Neural progenitor cell (in vitro differentiated cells): ENCODE results near the gene CELF6. TPM values are rescaled to one million over a fixed set of nuclear protein-coding genes. Genes with fewer than 3 reads are reported as not detected.
"Not testable (repeated sequence)": the region's sequence is repeated elsewhere in the genome, so short reads cannot be mapped to it uniquely, and the experiment has no call there.

Experiments used
- DNase-seq: peaks from one replicate; pipeline ENCODE4 v3.0.0-alpha.2; 2016; ENCODE audit warnings: low spot score
- H2AFZ ChIP-seq: fragments of 200-600 bp; sonication (generic); replicated peaks from 2 replicates; pipeline ENCODE4 v1.6.1; 2016; ENCODE audit warnings: antibody characterized with exemption
- H3F3A ChIP-seq: fragments of 200-600 bp; sonication (generic); 2 replicates; pipeline ENCODE4 v1.6.1; 2016; ENCODE audit warnings: antibody characterized with exemption, low read depth
- H3K27ac ChIP-seq: fragments of 200-600 bp; sonication (generic); 2 replicates; pipeline ENCODE4 v1.5.1; 2016; ENCODE audit warnings: mild to moderate bottlenecking
- H3K27me3 ChIP-seq: fragments of 200-600 bp; sonication (generic); 2 replicates; pipeline ENCODE4 v1.6.1; 2016; ENCODE audit warnings: mild to moderate bottlenecking, moderate library complexity
- H3K36me3 ChIP-seq: fragments of 200-600 bp; sonication (generic); 2 replicates; pipeline ENCODE4 v1.5.1; 2016
- H3K4me1 ChIP-seq: fragments of 200-600 bp; sonication (generic); 2 replicates; pipeline ENCODE4 v1.6.1; 2016; ENCODE audit warnings: mixed run types
- H3K4me2 ChIP-seq: fragments of 200-600 bp; sonication (generic); 2 replicates; pipeline ENCODE4 v1.6.1; 2016
- H3K4me3 ChIP-seq: fragments of 200-600 bp; sonication (generic); 2 replicates; pipeline ENCODE4 v1.5.1; 2016
- H3K79me2 ChIP-seq: fragments of 200-600 bp; sonication (generic); 2 replicates; pipeline ENCODE4 v1.6.1; 2016; ENCODE audit warnings: low read depth
- H3K9ac ChIP-seq: fragments of 200-600 bp; sonication (generic); 2 replicates; pipeline ENCODE4 v1.6.1; 2016
- H3K9me3 ChIP-seq: fragments of 200-600 bp; sonication (generic); 2 replicates; pipeline ENCODE4 v1.5.1; 2016; ENCODE audit warnings: low read depth
- H4K20me1 ChIP-seq: fragments of 200-600 bp; sonication (generic); 2 replicates; pipeline ENCODE4 v1.6.1; 2016; ENCODE audit warnings: low read depth
- H3K27ac Mint-ChIP-seq: 3 replicates; pipeline ENCODE4 v1.8.0; 2021; ENCODE audit warnings: mixed read lengths
- H3K27me3 Mint-ChIP-seq: 2 replicates; pipeline ENCODE4 v1.8.0; 2022; ENCODE audit warnings: low read depth, mild to moderate bottlenecking, inconsistent platforms, moderate library complexity, mixed read lengths; ENCODE audit not compliant: insufficient read depth
- H3K36me3 Mint-ChIP-seq: 3 replicates; pipeline ENCODE4 v1.8.0; 2021; ENCODE audit warnings: mixed read lengths
- H3K4me1 Mint-ChIP-seq: 3 replicates; pipeline ENCODE4 v1.8.0; 2021; ENCODE audit warnings: mixed read lengths
- H3K4me3 Mint-ChIP-seq: 3 replicates; pipeline ENCODE4 v1.8.0; 2021; ENCODE audit warnings: mild to moderate bottlenecking, moderate library complexity, mixed read lengths
- H3K9me3 Mint-ChIP-seq: 3 replicates; pipeline ENCODE4 v1.8.0; 2020; ENCODE audit warnings: mixed read lengths
- EZH2 ChIP-seq: fragments of 200-600 bp; sonication (generic); IDR thresholded peaks from 2 replicates; pipeline ENCODE4 v1.6.1; 2017; ENCODE audit warnings: antibody characterized with exemption, mild to moderate bottlenecking, moderate library complexity
- EZH2phosphoT487 ChIP-seq: fragments of 200-600 bp; sonication (generic); IDR thresholded peaks from 2 replicates; pipeline ENCODE4 v1.6.1; 2017; ENCODE audit warnings: antibody characterized with exemption
- total RNA-seq: library from RNA; depleted of rRNA; stranded (reverse); fragments of >200 nt; gene quantifications from 2 replicates; pipeline ENCODE4 v1.2.3, GENCODE V29; 2015; ENCODE audit warnings: low replicate concordance
- TF ChIP-seq, protein P1 (sequence below): fragments of 200-600 bp; sonication (generic); IDR thresholded peaks from 2 replicates; pipeline ENCODE4 v1.5.1; 2017; ENCODE audit warnings: antibody characterized with exemption, mild to moderate bottlenecking

The CELF6 gene
- total RNA-seq, 1 donor from 2014 or later: 0.95 TPM

DNA sequence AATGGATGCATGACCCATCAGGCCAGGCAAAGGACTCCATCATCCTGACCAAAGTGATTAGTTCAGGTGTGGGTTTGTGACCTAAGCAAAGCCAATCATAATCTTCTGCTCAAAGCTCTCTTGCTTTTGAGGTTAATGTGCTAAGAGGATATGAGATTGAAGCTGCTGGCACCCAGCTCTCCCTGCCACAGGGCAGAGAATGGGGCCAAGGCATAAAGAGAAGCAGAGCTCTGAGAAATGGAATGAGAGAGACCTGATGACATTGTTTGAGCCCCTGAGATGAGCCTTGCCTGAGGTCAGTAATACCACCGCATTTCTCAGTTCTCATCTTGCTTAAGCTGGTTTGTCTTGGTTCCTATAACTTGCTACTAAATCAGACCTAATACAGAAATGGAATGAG, 41.2 kb downstream of the CELF6 start:
- no peaks in the 10 kb centered on the region for H3K4me1 Mint-ChIP-seq
- no peaks in the 10 kb centered on the region for H3K9me3 ChIP-seq
- H3K4me1 ChIP-seq: no peaks in the 10 kb centered on the region
- no peak overlapping the region for H3K4me2 ChIP-seq
- peaks cover 71% of the 10 kb centered on the region for H3K27me3 ChIP-seq
- H3K36me3 Mint-ChIP-seq: no peaks in the 10 kb centered on the region
- no peaks in the 10 kb centered on the region for H3K79me2 ChIP-seq
- no peaks in the 10 kb centered on the region for H3K9me3 Mint-ChIP-seq
- no peak for DNase-seq
- peaks cover 7% of the 10 kb centered on the region for H3K27me3 Mint-ChIP-seq
- H3K27ac ChIP-seq: no peak overlapping the region
- H3K4me3 Mint-ChIP-seq: no peak overlapping the region
- H3K9ac ChIP-seq: peak overlapping the region; percentile 37
- H2AFZ ChIP-seq: no peak overlapping the region
- TF ChIP-seq, protein P1, sequence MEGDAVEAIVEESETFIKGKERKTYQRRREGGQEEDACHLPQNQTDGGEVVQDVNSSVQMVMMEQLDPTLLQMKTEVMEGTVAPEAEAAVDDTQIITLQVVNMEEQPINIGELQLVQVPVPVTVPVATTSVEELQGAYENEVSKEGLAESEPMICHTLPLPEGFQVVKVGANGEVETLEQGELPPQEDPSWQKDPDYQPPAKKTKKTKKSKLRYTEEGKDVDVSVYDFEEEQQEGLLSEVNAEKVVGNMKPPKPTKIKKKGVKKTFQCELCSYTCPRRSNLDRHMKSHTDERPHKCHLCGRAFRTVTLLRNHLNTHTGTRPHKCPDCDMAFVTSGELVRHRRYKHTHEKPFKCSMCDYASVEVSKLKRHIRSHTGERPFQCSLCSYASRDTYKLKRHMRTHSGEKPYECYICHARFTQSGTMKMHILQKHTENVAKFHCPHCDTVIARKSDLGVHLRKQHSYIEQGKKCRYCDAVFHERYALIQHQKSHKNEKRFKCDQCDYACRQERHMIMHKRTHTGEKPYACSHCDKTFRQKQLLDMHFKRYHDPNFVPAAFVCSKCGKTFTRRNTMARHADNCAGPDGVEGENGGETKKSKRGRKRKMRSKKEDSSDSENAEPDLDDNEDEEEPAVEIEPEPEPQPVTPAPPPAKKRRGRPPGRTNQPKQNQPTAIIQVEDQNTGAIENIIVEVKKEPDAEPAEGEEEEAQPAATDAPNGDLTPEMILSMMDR: no peak
- no peak overlapping the region for H3K27ac Mint-ChIP-seq
- no peaks in the 10 kb centered on the region for H3K36me3 ChIP-seq
- H3K4me3 ChIP-seq: no peak overlapping the region
- no peaks in the 10 kb centered on the region for H3F3A ChIP-seq
- no peaks in the 10 kb centered on the region for H4K20me1 ChIP-seq

DNA sequence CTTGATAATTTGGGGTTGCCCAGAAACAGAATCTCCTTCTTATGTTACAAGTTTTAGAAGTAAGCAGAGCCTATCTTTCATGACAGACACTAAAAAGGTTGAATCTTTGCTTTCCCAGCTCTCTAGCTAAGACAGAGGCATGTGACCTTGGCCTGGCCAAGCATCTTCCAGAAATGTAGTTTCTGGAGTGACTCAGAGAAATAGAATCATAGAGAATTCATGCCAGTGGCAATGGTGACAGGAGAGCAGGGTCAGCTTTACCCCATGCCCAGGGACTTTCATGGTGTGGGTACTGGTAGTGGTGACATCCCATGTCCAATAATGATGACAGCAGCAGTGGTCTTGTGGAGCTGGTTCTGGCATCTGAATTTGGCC, 43.6 kb downstream of the CELF6 start:
- H3K4me1 ChIP-seq: peaks cover 7% of the 10 kb centered on the region
- peaks cover 61% of the 10 kb centered on the region for H3K27me3 ChIP-seq
- no peaks in the 10 kb centered on the region for H3K9me3 ChIP-seq
- peaks cover 7% of the 10 kb centered on the region for H3K27me3 Mint-ChIP-seq
- H2AFZ ChIP-seq: no peak overlapping the region
- H3K79me2 ChIP-seq: peaks cover 9% of the 10 kb centered on the region
- no peak overlapping the region for H3K27ac Mint-ChIP-seq
- no peaks in the 10 kb centered on the region for H4K20me1 ChIP-seq
- no peak overlapping the region for H3K27ac ChIP-seq
- peaks cover 15% of the 10 kb centered on the region for H3K4me1 Mint-ChIP-seq
- H3K36me3 ChIP-seq: no peaks in the 10 kb centered on the region
- H3K36me3 Mint-ChIP-seq: no peaks in the 10 kb centered on the region
- H3K4me2 ChIP-seq: no peak overlapping the region
- H3K9me3 Mint-ChIP-seq: no peaks in the 10 kb centered on the region
- H3K4me3 ChIP-seq: no peak overlapping the region
- no peak for DNase-seq
- H3F3A ChIP-seq: peaks cover 11% of the 10 kb centered on the region
- H3K4me3 Mint-ChIP-seq: peak overlapping the region; percentile 58
- TF ChIP-seq EZH2phosphoT487 (no peak), EZH2 (no peak)
- TF ChIP-seq, protein P1: no peak
- no peak overlapping the region for H3K9ac ChIP-seq

DNA sequence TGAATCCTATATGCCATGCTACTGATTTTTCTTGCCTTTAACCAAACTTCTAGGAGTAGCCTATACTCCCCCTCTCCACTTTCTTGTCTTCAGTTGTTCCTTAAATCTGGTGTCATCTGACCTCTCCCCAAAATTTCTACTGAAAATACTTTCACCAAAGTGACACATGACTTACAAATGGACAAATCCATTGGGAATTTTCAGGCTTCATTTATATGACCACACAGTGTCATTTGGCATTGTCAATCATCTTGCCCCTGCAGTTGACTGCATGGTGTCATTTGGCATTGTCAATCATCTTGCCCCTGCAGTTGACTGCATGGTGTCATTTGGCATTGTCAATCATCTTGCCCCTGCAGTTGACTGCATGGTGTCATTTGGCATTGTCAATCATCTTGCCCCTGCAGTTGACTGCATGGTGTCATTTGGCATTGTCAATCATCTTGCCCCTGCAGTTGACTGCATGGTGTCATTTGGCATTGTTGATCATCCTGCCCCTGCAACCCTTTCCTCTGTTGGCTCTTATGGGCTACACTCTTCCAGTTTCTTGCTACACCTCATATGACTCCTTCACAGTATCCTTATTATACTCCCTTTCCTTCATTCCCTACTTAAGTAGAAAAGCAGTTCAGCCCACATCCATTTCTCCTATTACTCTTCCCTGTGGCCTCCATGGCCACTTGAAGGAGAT, 44.2 kb downstream of the CELF6 start:
- not testable (repeated sequence) for H3K36me3 Mint-ChIP-seq, H3K9me3 ChIP-seq, H3K4me2 ChIP-seq, H3K27ac ChIP-seq, H3K27ac Mint-ChIP-seq, H3K36me3 ChIP-seq, H3K9ac ChIP-seq, DNase-seq, H3K4me1 ChIP-seq, H4K20me1 ChIP-seq, H2AFZ ChIP-seq, H3K9me3 Mint-ChIP-seq, H3K27me3 Mint-ChIP-seq, H3K4me3 ChIP-seq, H3K4me3 Mint-ChIP-seq
- peaks cover 20% of the 10 kb centered on the region for H3K4me1 Mint-ChIP-seq
- peaks cover 14% of the 10 kb centered on the region for H3F3A ChIP-seq
- peaks cover 56% of the 10 kb centered on the region for H3K27me3 ChIP-seq
- peaks cover 15% of the 10 kb centered on the region for H3K79me2 ChIP-seq

DNA sequence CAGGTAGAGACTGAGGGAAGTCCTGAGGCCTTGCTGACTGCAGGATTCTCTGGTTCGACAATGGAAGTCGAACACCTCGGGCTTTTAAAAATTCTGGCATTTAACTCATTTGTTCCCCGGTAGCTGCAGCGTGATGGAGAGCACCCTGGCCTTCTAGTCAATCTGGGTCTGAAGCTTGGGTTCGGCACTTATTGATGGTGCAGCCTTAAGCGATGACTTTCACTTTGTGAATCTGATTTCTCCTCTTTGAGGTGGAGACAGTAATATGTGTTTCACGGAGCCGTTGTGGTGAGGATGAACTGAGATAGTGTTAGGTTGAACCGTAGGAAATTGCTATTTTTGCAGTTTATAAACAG, 47.0 kb downstream of the CELF6 start:
- DNase-seq: no peak
- Mint-ChIP-seq H3K4me3 (peak overlapping the region; percentile 87), H3K27ac (peak overlapping the region; percentile 28), H3K9me3 (no peaks in the 10 kb centered on the region), H3K27me3 (peaks cover 5% of the 10 kb centered on the region), H3K4me1 (peaks cover 26% of the 10 kb centered on the region), H3K36me3 (peaks cover 7% of the 10 kb centered on the region)
- H3K36me3 ChIP-seq: no peaks in the 10 kb centered on the region
- H3K79me2 ChIP-seq: peaks cover 21% of the 10 kb centered on the region
- H3K27me3 ChIP-seq: peaks cover 30% of the 10 kb centered on the region
- no peak overlapping the region for H3K9ac ChIP-seq
- H3K4me1 ChIP-seq: peaks cover 9% of the 10 kb centered on the region
- H3F3A ChIP-seq: peaks cover 14% of the 10 kb centered on the region
- no peak overlapping the region for H3K27ac ChIP-seq
- peaks cover 7% of the 10 kb centered on the region for H4K20me1 ChIP-seq
- peak overlapping the region; percentile 97 for H3K4me3 ChIP-seq
- H3K9me3 ChIP-seq: no peaks in the 10 kb centered on the region
- peak overlapping the region; percentile 93 for H2AFZ ChIP-seq
- TF ChIP-seq, protein P1: no peak
- no peak for TF ChIP-seq EZH2
- no peak for TF ChIP-seq EZH2phosphoT487
- H3K4me2 ChIP-seq: peak overlapping the region; percentile 96
